Activated T-helper 2 cell treated with anti-CD3 and anti-CD28 coated beads, Interferon-gamma antibody, Interleukin-2, Interleukin-4, amounts not matched to agents 10 μg/mL and 5 μg/mL and 100 μg/mL, durations not matched to agents 14 hours and 24 hours and 36 hours (primary cell): ENCODE data around the gene KIT. TPM values are rescaled to one million over a fixed set of nuclear protein-coding genes. Genes with fewer than 3 reads are reported as not detected.
A peak's percentile ranks its signal among the peaks of the same experiment; 100 is the strongest.

ENCODE experiments used
- DNase-seq: peaks from one replicate; pipeline ENCODE4 v3.0.0; 2021; ENCODE audit warnings: low spot score
- H3K27ac Mint-ChIP-seq: one replicate; pipeline ENCODE4 v1.8.0; 2021; ENCODE audit warnings: mixed read lengths
- H3K27me3 Mint-ChIP-seq: one replicate; pipeline ENCODE4 v1.8.0; 2021; ENCODE audit warnings: low read depth, mixed read lengths
- H3K36me3 Mint-ChIP-seq: one replicate; pipeline ENCODE4 v1.8.0; 2021; ENCODE audit warnings: low read depth, mixed read lengths
- H3K4me1 Mint-ChIP-seq: one replicate; pipeline ENCODE4 v1.8.0; 2021; ENCODE audit warnings: low read depth, mixed read lengths
- H3K4me3 Mint-ChIP-seq: one replicate; pipeline ENCODE4 v1.8.0; 2021; ENCODE audit warnings: low read depth, mild to moderate bottlenecking, moderate library complexity, mixed read lengths
- H3K9me3 Mint-ChIP-seq: one replicate; pipeline ENCODE4 v1.8.0; 2021; ENCODE audit warnings: mixed read lengths
- intact Hi-C: fragments of 100-400 bp; cut with micrococcal nuclease; formaldehyde crosslinking; loops from one replicate; pipeline ENCODE4 v1.15.1; 2023
- total RNA-seq: library from RNA; stranded (reverse); gene quantifications from 2 replicates; pipeline ENCODE4 v1.2.3, GENCODE V29; 2022

KIT gene
- total RNA-seq, 1 donor from 2014 or later = 0.55 TPM

DNA sequence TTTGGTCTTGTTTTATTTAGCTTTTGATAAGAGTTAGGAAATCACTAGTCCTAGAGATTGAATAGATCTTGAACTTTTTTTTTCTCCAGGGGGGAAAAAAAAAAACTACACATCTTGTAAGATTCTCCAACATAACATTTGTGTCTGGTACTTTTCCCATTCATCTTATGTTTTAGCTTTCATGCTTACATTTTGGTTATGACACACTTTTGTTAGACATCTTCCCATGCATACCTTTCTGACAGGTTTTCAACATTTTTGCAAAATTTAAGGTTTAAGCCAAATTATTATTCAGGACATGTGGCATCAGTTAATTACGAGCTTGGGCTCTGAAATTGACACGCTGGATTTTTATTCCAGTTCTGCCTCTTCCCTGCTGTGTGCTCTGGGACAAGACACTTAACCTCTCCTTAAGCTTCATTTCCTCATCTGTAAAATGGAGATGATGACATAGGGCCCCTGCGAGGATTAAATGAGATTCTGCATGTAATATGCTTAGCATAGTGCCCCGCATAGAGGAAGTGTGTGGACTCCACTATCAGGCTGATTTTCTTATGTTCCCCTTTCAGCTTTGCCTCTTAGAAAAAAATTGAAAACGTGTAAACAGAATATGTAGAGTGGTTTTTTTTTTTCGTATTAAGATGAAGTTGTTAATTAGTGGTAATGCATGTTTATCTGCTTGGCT lies 5.3 kb downstream of the KIT start:
- H3K27me3 Mint-ChIP-seq = peaks cover 47% of the 10 kb centered on the region
- intact Hi-C loops = no loop called here
- no peak overlapping the region for H3K4me3 Mint-ChIP-seq
- no peaks in the 10 kb centered on the region for H3K9me3 Mint-ChIP-seq
- H3K27ac Mint-ChIP-seq = no peak overlapping the region
- DNase-seq = no peak
- no peaks in the 10 kb centered on the region for H3K36me3 Mint-ChIP-seq
- H3K4me1 Mint-ChIP-seq = peaks cover 8% of the 10 kb centered on the region

DNA sequence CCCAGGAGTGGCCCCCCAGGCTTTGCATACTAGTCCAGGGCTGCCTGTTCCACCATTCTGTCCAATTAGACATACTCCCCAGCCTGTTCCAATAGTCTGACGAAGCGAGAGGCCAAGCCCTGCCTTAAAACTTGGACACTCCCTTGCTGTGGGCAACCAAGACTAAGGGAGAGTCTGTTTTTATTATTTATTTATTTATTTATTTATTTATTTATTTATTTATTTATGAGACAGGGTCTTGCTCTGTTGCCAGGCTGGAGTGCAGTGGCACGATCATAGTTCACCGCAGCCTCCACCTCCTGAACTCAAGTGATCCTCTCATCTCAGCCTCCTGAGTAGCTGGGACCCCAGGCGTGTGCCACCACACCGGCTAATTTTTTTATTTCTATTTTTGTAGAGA lies 6.6 kb downstream of the KIT start:
- no peak overlapping the region for H3K27ac Mint-ChIP-seq
- peaks cover 35% of the 10 kb centered on the region for H3K27me3 Mint-ChIP-seq
- H3K9me3 Mint-ChIP-seq = no peaks in the 10 kb centered on the region
- no peaks in the 10 kb centered on the region for H3K36me3 Mint-ChIP-seq
- intact Hi-C loops = no loop called here
- H3K4me3 Mint-ChIP-seq = no peak overlapping the region
- peaks cover 5% of the 10 kb centered on the region for H3K4me1 Mint-ChIP-seq
- no peak for DNase-seq

DNA sequence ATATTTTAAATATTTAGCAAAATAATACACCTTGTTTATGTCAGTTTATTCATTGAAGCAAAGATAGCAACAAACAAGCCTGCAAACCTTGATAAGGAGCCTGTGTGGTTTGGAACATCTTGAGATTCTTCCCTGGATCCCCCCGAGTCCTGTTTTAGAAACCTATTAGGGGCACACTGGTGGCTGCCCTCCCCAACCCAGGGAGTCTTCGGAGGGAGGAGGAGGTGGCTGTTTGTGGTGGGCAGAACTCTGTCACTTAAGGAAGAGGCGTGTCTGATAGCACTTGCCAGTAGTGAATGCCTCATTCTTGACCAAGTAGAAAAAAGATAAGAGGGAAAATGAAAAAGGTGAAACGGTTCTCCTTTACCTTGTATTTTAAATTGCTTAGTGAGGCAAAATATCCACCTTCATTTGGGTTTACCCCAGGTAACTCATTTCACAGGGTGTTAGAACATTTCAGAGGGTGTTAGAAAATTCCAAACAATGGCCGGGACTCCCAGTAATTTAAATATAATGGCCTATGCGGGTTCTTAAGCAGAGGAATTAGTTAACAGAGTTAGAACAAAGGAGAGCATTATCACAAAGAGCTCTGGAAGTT lies 10.4 kb downstream of the KIT start:
- H3K4me3 Mint-ChIP-seq = no peak overlapping the region
- H3K36me3 Mint-ChIP-seq = no peaks in the 10 kb centered on the region
- H3K9me3 Mint-ChIP-seq = no peaks in the 10 kb centered on the region
- DNase-seq = no peak
- no peak overlapping the region for H3K27ac Mint-ChIP-seq
- intact Hi-C loops = no loop called here
- H3K4me1 Mint-ChIP-seq = no peaks in the 10 kb centered on the region
- peaks cover 12% of the 10 kb centered on the region for H3K27me3 Mint-ChIP-seq

- no peaks in the 10 kb centered on the region for H3K36me3 Mint-ChIP-seq
- H3K27me3 Mint-ChIP-seq = peaks cover 19% of the 10 kb centered on the region
- H3K4me1 Mint-ChIP-seq = no peaks in the 10 kb centered on the region
- intact Hi-C loops = no loop called here
- no peak for DNase-seq
- H3K9me3 Mint-ChIP-seq = no peaks in the 10 kb centered on the region
- H3K4me3 Mint-ChIP-seq = no peak overlapping the region
- H3K27ac Mint-ChIP-seq = no peak overlapping the region
Observed at GRCh38 chr4:54669831-54670230, 12.1 kb downstream of the KIT start.

- intact Hi-C loops = no loop called here
- Mint-ChIP-seq H3K9me3 (no peaks in the 10 kb centered on the region), H3K36me3 (no peaks in the 10 kb centered on the region), H3K4me3 (no peak overlapping the region), H3K27me3 (peaks cover 10% of the 10 kb centered on the region), H3K27ac (no peak overlapping the region), H3K4me1 (no peaks in the 10 kb centered on the region)
- no peak for DNase-seq
Observed at GRCh38 chr4:54675721-54676461, 18.1 kb downstream of the KIT start.

GRCh38 chr4:54676658-54677057 lies 18.9 kb downstream of the KIT start:
- no peak overlapping the region for H3K4me3 Mint-ChIP-seq
- no peak overlapping the region for H3K27ac Mint-ChIP-seq
- intact Hi-C loops = no loop called here
- DNase-seq = no peak
- no peaks in the 10 kb centered on the region for H3K9me3 Mint-ChIP-seq
- H3K4me1 Mint-ChIP-seq = no peaks in the 10 kb centered on the region
- no peaks in the 10 kb centered on the region for H3K36me3 Mint-ChIP-seq
- peaks cover 10% of the 10 kb centered on the region for H3K27me3 Mint-ChIP-seq

DNA sequence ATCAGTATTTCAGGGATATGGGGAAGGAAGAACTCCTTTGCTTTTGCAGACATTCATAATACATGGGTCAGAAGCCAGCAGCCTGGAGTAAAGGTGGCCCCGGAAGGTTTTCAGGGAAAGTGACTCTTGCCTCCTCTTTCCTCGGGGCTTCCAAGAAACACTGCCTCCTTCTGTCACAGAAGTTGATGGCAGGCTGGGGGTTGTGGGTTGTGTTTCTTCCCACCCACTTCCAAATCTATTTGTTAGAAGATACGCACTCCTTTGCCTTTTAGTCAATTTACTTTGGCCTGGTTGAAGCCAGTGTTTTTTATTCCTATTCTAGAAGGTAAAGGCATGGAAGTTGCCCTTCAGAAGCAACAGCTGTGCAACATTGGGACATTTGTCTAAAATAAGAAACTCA lies 19.7 kb downstream of the KIT start:
- no peak overlapping the region for H3K27ac Mint-ChIP-seq
- no peaks in the 10 kb centered on the region for H3K9me3 Mint-ChIP-seq
- no peaks in the 10 kb centered on the region for H3K4me1 Mint-ChIP-seq
- H3K36me3 Mint-ChIP-seq = no peaks in the 10 kb centered on the region
- peaks cover 10% of the 10 kb centered on the region for H3K27me3 Mint-ChIP-seq
- no peak overlapping the region for H3K4me3 Mint-ChIP-seq
- intact Hi-C loops = no loop called here
- no peak for DNase-seq

- no peak overlapping the region for H3K27ac Mint-ChIP-seq
- H3K4me3 Mint-ChIP-seq = no peak overlapping the region
- DNase-seq = no peak
- H3K9me3 Mint-ChIP-seq = no peaks in the 10 kb centered on the region
- H3K4me1 Mint-ChIP-seq = no peaks in the 10 kb centered on the region
- intact Hi-C loops = no loop called here
- H3K36me3 Mint-ChIP-seq = no peaks in the 10 kb centered on the region
- peaks cover 10% of the 10 kb centered on the region for H3K27me3 Mint-ChIP-seq
Observed at GRCh38 chr4:54677853-54678650, 20.3 kb downstream of the KIT start.

DNA sequence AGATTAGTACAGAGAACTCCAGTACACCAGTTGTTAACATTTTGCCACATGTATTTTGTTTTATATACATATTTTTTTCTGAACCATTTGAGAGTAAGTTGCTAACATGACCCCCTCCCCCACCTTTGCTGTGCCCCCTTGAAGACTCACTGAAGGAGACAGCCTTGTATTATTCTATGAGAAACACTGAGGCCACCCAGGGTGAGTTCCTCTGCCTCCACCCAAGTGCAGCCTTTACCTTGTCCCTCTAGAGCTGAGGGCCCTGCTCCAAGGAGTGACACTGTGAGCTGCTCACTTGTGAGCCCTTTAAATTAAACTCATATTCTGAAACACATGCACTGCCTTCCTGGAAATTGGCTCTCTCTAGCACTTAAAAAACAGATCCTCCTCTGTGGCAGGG lies 21.1 kb downstream of the KIT start:
- no peak overlapping the region for H3K4me3 Mint-ChIP-seq
- H3K27ac Mint-ChIP-seq = no peak overlapping the region
- no peak for DNase-seq
- intact Hi-C loops = no loop called here
- peaks cover 3% of the 10 kb centered on the region for H3K4me1 Mint-ChIP-seq
- H3K27me3 Mint-ChIP-seq = peaks cover 5% of the 10 kb centered on the region
- H3K36me3 Mint-ChIP-seq = no peaks in the 10 kb centered on the region
- H3K9me3 Mint-ChIP-seq = no peaks in the 10 kb centered on the region

GRCh38 chr4:54679813-54680212 lies 22.1 kb downstream of the KIT start:
- Mint-ChIP-seq H3K4me1 (peaks cover 4% of the 10 kb centered on the region), H3K4me3 (no peak overlapping the region), H3K27ac (no peak overlapping the region), H3K27me3 (peaks cover 2% of the 10 kb centered on the region), H3K9me3 (no peaks in the 10 kb centered on the region), H3K36me3 (no peaks in the 10 kb centered on the region)
- DNase-seq = no peak
- intact Hi-C loops = no loop called here

DNA sequence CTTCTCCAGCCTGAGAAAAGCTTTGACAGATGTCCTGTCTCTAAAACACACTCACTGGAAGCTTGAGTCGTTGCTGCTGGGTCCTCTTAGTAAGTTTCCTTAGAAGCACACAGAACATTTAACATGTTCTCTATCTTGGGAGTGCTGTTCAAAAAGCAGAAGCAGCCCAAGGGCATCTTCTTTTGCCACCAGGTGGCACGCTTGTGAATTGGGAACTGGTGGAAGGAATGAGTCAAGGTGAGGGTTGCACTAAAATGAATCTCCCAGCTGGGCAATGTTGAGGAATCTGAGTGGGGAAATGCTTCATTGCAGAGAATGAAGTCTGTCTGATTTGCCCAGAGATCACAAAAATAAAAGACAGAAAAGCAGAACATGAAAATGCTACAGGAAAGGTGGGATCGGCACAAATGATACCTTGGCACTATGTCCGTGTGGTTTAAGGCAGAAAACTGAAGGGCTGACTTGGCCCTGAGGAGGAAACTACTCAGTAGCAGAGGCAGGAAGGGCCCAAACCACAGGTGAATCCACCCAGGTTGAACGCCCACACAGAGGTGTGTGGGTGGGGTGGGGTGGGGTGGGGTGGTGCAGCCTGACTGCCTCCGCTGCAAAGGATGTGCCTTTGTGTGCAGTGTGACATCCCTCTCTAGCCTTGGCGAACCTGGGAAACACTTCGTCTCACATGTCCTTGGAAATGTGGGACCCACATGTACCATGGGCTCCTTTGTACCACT lies 26.0 kb downstream of the KIT start:
- H3K9me3 Mint-ChIP-seq = no peaks in the 10 kb centered on the region
- no peak overlapping the region for H3K27ac Mint-ChIP-seq
- no peaks in the 10 kb centered on the region for H3K36me3 Mint-ChIP-seq
- peaks cover 6% of the 10 kb centered on the region for H3K4me1 Mint-ChIP-seq
- peak; percentile 16 for DNase-seq
- intact Hi-C loops = no loop called here
- H3K27me3 Mint-ChIP-seq = no peaks in the 10 kb centered on the region
- no peak overlapping the region for H3K4me3 Mint-ChIP-seq

- no peak overlapping the region for H3K27ac Mint-ChIP-seq
- H3K4me1 Mint-ChIP-seq = peaks cover 6% of the 10 kb centered on the region
- intact Hi-C loops = no loop called here
- no peaks in the 10 kb centered on the region for H3K27me3 Mint-ChIP-seq
- no peaks in the 10 kb centered on the region for H3K9me3 Mint-ChIP-seq
- H3K36me3 Mint-ChIP-seq = no peaks in the 10 kb centered on the region
- no peak overlapping the region for H3K4me3 Mint-ChIP-seq
- DNase-seq = no peak
Observed at GRCh38 chr4:54685810-54686209, 28.1 kb downstream of the KIT start.
